HEK293 (cell line): ENCODE measurements around the gene EPS8.

Source experiments
- CTCF ChIP-seq: fragments of 450-650 bp; formaldehyde crosslinking; IDR thresholded peaks from 2 replicates; pipeline ENCODE4 v1.5.1; 2016; ENCODE audit warnings: missing biosample characterization, missing genetic modification characterization
- HOXC10 ChIP-seq: sonication (generic); formaldehyde crosslinking; IDR thresholded peaks from 2 replicates; pipeline ENCODE4 v1.8.1; 2023; ENCODE audit warnings: mild to moderate bottlenecking, missing genetic modification reagents
- YY1 ChIP-seq: fragments of 450-650 bp; formaldehyde crosslinking; IDR thresholded peaks from 2 replicates; pipeline ENCODE4 v1.5.1; 2018; ENCODE audit warnings: missing biosample characterization, missing genetic modification characterization
- ZNF26 ChIP-seq: fragments of 450-650 bp; formaldehyde crosslinking; IDR thresholded peaks from 2 replicates; pipeline ENCODE4 v1.5.1; 2016; ENCODE audit warnings: missing biosample characterization, missing genetic modification characterization
- ZNF324 ChIP-seq: fragments of 450-650 bp; formaldehyde crosslinking; IDR thresholded peaks from 2 replicates; pipeline ENCODE4 v1.5.1; 2016; ENCODE audit warnings: missing biosample characterization, missing genetic modification characterization
- ZNF416 ChIP-seq: fragments of 450-650 bp; formaldehyde crosslinking; IDR thresholded peaks from 2 replicates; pipeline ENCODE4 v1.5.1; 2016; ENCODE audit warnings: missing biosample characterization, missing genetic modification characterization
- ZNF521 ChIP-seq: fragments of 450-650 bp; formaldehyde crosslinking; IDR thresholded peaks from 2 replicates; pipeline ENCODE4 v1.5.1; 2017; ENCODE audit warnings: missing biosample characterization, mild to moderate bottlenecking, missing genetic modification characterization
- ZNF707 ChIP-seq: fragments of 450-650 bp; formaldehyde crosslinking; IDR thresholded peaks from 2 replicates; pipeline ENCODE4 v1.5.1; 2016; ENCODE audit warnings: missing biosample characterization, missing genetic modification characterization
- ZNF747 ChIP-seq: fragments of 450-650 bp; formaldehyde crosslinking; IDR thresholded peaks from 2 replicates; pipeline ENCODE4 v1.5.1; 2016; ENCODE audit warnings: missing biosample characterization, missing genetic modification characterization
- TF ChIP-seq, protein P1 (sequence below): sonication (generic); formaldehyde crosslinking; IDR thresholded peaks from 2 replicates; pipeline ENCODE4 v1.8.1; 2022; ENCODE audit warnings: mild to moderate bottlenecking, moderate library complexity, missing genetic modification reagents
- TF ChIP-seq, protein P2 (sequence below): fragments of 450-650 bp; formaldehyde crosslinking; IDR thresholded peaks from 2 replicates; pipeline ENCODE4 v1.5.1; 2016; ENCODE audit warnings: missing biosample characterization, missing genetic modification characterization

DNA sequence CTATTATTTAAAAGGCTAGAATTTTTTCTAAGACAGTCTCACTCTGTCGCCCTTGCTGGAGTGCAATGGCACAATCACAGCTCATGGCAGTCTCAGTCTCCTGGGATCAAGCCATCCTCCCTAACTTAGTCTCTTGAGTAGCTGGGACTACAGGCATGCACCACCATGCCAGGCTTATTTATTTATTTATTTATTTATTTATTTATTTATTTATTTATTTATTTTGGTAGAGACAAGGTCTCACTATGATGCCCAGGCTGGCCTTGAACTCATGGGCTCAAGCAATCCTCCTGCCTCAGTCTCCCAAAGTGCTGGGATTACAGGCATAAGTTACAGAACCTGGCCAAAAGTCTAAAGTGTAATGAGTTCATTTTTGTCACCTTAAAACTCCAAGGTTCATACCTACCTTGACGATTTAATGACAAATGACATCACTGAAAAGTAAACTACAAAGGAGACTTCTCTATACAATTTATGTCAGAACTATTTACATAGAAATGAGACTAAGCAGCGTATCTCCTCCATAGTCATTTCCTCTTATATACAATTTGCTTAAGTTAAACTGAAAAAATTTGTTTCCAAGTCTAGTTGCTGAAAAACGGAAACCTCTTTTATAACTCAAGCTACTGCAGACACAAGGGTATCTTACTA, 78.2 kb downstream of the EPS8 start:
- TF ChIP-seq ZNF324 (tag by site-specific recombination) (no peak), HOXC10 (CRISPR knock-in tag) (no peak), CTCF (tag by site-specific recombination) (no peak), YY1 (tag by site-specific recombination) (no peak), ZNF26 (no peak), ZNF707 (tag by site-specific recombination) (no peak), ZNF747 (no peak), ZNF416 (tag by site-specific recombination) (no peak), ZNF521 (tag by site-specific recombination) (no peak)
- TF ChIP-seq, protein P1, sequence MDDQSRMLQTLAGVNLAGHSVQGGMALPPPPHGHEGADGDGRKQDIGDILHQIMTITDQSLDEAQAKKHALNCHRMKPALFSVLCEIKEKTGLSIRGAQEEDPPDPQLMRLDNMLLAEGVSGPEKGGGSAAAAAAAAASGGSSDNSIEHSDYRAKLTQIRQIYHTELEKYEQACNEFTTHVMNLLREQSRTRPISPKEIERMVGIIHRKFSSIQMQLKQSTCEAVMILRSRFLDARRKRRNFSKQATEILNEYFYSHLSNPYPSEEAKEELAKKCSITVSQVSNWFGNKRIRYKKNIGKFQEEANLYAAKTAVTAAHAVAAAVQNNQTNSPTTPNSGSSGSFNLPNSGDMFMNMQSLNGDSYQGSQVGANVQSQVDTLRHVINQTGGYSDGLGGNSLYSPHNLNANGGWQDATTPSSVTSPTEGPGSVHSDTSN (CRISPR knock-in tag), result no peak
- TF ChIP-seq, protein P2, sequence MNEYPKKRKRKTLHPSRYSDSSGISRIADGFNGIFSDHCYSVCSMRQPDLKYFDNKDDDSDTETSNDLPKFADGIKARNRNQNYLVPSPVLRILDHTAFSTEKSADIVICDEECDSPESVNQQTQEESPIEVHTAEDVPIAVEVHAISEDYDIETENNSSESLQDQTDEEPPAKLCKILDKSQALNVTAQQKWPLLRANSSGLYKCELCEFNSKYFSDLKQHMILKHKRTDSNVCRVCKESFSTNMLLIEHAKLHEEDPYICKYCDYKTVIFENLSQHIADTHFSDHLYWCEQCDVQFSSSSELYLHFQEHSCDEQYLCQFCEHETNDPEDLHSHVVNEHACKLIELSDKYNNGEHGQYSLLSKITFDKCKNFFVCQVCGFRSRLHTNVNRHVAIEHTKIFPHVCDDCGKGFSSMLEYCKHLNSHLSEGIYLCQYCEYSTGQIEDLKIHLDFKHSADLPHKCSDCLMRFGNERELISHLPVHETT (tag by site-specific recombination), result 0 out of 2 replicates have a peak, but pooled peaks have one; percentile 50
